Testis (tissue), 2 donors: ENCODE measurements around the gene KCNQ5.

ENCODE experiments used
- POLR2A ChIP-seq: fragments of 450-650 bp; IDR thresholded peaks from one replicate; pipeline ENCODE4 v1.6.1; 2017; ENCODE audit warnings: antibody characterized with exemption, mild to moderate bottlenecking, moderate library complexity
- TF ChIP-seq, protein P1 (sequence below), 3 experiments: fragments of 450-650 bp in 2 of 3; fragments of 200-600 bp in 1 of 3; sonication (generic) in 1 of 3; IDR thresholded peaks; one replicate each; pipeline ENCODE4 v1.5.1; 2016 to 2019; ENCODE audit warnings: antibody characterized with exemption in 3 of 3, mild to moderate bottlenecking in 2 of 3, moderate library complexity in 1 of 3

DNA sequence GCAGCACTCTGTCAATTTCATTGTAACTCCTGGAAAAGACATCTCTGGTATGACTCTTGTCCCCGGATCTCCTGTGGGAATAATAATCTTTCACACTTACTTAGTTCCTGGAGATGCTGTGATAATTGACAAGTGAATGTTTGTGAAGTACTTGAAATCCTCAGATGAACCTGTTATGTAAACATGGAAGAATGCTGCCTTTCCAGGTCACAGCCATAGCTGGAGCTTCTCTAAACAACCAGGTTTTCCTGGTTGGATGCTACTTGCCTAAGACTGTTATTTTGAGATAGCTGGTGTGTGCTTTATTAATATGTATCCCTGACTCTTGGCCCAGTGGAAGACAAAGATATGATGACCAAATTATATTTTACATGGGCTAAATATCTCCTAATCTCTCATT, 228.6 kb downstream of the KCNQ5 start:
- TF ChIP-seq, protein P1, sequence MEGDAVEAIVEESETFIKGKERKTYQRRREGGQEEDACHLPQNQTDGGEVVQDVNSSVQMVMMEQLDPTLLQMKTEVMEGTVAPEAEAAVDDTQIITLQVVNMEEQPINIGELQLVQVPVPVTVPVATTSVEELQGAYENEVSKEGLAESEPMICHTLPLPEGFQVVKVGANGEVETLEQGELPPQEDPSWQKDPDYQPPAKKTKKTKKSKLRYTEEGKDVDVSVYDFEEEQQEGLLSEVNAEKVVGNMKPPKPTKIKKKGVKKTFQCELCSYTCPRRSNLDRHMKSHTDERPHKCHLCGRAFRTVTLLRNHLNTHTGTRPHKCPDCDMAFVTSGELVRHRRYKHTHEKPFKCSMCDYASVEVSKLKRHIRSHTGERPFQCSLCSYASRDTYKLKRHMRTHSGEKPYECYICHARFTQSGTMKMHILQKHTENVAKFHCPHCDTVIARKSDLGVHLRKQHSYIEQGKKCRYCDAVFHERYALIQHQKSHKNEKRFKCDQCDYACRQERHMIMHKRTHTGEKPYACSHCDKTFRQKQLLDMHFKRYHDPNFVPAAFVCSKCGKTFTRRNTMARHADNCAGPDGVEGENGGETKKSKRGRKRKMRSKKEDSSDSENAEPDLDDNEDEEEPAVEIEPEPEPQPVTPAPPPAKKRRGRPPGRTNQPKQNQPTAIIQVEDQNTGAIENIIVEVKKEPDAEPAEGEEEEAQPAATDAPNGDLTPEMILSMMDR (IDR thresholded peaks at IDR 0.05) = no peak
- TF ChIP-seq POLR2A = no peak
